H1 (cell line): ENCODE results near the gene PCYT2. TPM values are rescaled to one million over a fixed set of nuclear protein-coding genes. Genes with fewer than 3 reads are reported as not detected.

Source experiments
- CHD2 ChIP-seq: IDR thresholded peaks from 2 replicates; pipeline ENCODE4 v1.6.1; 2012; ENCODE audit warnings: low read length, improper control_type of control experiment
- polyA plus RNA-seq, 7 experiments: library from polyadenylated mRNA; depleted of rRNA in 3 of 7; stranded (reverse) in 5 of 7; unstranded in 2 of 7; fragments of >200 nt in 5 of 7; fragments of 200-250 nt in 2 of 7; gene quantifications; 1 replicate in 5 of 7; 2 replicates in 1 of 7; 4 replicates in 1 of 7; pipeline versions ENCODE4 v1.2.1 to v1.2.3, GENCODE V29; 2011 to 2013; ENCODE audit warnings: missing spikeins in 2 of 7, mixed read lengths in 2 of 7
- total RNA-seq: library from RNA; stranded (reverse); fragmentation: NEBNext Ultra II Directional; extraction: Animal tissue kit (Norgen Biotek cat#: 25700); gene quantifications from 2 replicates; pipeline ENCODE4 v1.2.1, GENCODE V29; 2021

Gene PCYT2
- total and polyA plus RNA-seq, 2 of the 8 experiments (the other 6 are each of a cell fraction or from before 2014, with no cell fraction given) = 29.9 to 31.3 TPM

DNA sequence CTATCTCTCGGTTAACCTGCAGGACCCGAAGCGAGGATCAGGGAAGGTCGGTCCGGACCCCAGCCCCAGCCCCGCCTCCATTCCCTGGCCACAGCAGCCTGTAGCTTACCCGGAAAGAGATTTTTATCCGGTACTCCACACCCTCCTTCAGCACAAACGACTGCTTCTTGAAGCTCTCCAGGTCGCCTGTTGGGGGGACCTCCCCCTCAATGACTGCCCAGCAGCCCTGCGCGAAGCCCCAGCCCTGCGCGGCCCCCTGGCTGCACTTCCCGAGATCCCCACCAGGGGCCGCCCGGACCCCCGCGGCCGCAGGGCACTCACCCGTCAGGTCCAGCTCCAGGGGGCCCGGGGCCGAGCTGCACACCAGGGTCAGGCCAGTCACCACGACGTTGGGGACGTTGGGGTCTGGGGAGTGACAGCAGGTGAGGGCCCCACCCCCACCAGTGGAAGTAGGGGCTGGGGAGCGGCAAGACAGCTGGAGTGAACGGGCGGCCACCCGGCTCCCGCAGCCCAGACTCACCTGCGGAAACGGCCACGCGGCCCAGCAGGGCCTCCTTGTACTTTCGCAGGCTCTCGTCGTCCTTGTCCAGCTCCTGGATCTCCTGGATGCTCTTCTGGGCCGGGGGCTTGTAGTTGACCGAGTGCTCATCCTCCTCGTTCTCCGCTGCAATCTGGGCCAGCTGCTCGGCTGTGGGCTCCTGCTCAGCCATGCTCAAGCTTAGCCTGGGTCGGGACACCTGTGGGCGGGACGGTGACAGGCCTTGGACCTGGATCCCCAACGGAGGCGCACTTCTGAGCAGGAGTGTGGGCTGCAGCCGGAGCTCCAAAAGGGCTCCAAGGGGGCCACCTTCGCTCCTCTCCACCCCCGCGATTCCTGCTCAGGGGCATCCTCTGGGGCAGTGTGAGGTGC, 41.7 kb downstream of the PCYT2 start (continued):
- TF ChIP-seq CHD2 = no peak
